ENCODE results near the gene WFDC6.
"Not testable (repeated sequence)": the region's sequence is repeated elsewhere in the genome, so short reads cannot be mapped to it uniquely, and the experiment has no call there.

WFDC6 gene

GRCh38 chr20:45576995-45577394 lies 37.7 kb upstream of the WFDC6 start:
- no peak for TF ChIP-seq CTCF (IDR thresholded peaks at IDR 0.05; ENCODE audit: low read length, missing control alignments)
- no peak for DNase-seq (ENCODE audit: low read depth)
- no peak overlapping the region for H3K4me3 ChIP-seq (replicated peaks; ENCODE audit: low read depth, low read length)

GRCh38 chr20:45575931-45576330 lies 36.6 kb upstream of the WFDC6 start:
- no peak for TF ChIP-seq CTCF (IDR thresholded peaks at IDR 0.05; ENCODE audit: low read length, missing control alignments)
- H3K4me3 ChIP-seq (replicated peaks; ENCODE audit: low read depth, low read length): no peak overlapping the region
- DNase-seq (ENCODE audit: low read depth): no peak

DNA sequence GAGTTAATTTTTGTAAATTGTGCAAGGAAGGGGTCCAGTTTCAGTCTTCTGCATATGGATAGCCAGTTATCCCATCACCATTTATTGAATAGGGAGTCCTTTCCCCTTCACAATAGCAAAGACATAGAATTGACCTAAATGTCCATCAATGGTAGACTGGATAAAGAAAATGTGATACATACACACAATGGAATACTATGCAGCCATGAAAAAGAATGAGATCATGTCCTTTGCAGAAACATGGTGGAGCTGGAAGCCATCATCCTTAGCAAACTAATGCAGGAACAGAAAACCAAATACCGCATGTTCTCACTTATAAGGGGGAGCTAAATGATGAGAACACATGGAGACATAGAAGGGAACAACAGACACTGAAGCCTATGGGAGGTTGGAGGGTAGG lies 30.4 kb upstream of the WFDC6 start:
- H3K4me3 ChIP-seq (replicated peaks; ENCODE audit: low read depth, low read length); DNase-seq (ENCODE audit: low read depth): not testable (repeated sequence)

- H3K4me3 ChIP-seq (replicated peaks; ENCODE audit: low read depth, low read length): no peak overlapping the region
- no peak for TF ChIP-seq CTCF (IDR thresholded peaks at IDR 0.05; ENCODE audit: low read length, missing control alignments)
- DNase-seq (ENCODE audit: low read depth): no peak
Observed at GRCh38 chr20:45564760-45565276, 25.5 kb upstream of the WFDC6 start.

DNA sequence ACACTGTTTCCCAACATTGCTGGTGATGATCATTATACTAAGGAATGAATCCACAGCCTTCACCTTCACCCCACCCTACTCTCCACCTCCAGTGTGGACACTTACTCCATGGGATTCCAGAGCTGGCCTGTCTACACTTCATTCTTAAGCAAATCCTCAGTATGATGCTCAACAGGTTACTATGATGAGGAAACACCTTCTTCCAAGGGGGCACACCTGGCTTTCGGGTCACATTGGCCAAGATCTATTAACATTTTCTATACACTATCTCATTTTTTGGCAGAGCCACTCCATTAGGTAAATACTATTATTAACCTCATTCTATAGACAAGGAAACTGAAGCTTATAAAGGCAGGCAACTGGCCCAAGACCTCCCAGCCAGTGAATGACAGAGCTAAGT lies 15.9 kb upstream of the WFDC6 start:
- no peak overlapping the region for H3K4me3 ChIP-seq (replicated peaks; ENCODE audit: low read depth, low read length)
- no peak for DNase-seq (ENCODE audit: low read depth)
- TF ChIP-seq CTCF (IDR thresholded peaks at IDR 0.05; ENCODE audit: low read length, missing control alignments): no peak

DNA sequence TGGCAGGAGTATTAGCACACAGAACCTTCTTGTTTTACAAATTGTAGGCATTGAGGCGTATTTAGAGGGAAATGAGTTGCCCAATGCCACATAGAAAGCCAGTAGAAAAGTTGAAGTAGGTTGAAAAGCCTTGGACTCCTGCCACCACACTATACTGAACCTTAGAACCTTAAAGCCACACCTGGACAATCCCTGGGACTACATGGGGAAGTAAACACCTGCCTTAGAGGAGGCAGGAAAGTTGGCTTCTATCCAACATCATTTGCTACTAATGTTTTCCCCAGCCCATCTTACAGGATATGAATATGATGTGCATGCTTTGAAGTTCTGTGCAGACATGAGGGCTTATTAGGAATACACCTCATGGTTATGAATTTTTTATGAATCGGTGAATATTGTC lies 13.2 kb upstream of the WFDC6 start:
- DNase-seq (ENCODE audit: low read depth): no peak
- no peak for TF ChIP-seq CTCF (IDR thresholded peaks at IDR 0.05; ENCODE audit: low read length, missing control alignments)
- no peak overlapping the region for H3K4me3 ChIP-seq (replicated peaks; ENCODE audit: low read depth, low read length)

DNA sequence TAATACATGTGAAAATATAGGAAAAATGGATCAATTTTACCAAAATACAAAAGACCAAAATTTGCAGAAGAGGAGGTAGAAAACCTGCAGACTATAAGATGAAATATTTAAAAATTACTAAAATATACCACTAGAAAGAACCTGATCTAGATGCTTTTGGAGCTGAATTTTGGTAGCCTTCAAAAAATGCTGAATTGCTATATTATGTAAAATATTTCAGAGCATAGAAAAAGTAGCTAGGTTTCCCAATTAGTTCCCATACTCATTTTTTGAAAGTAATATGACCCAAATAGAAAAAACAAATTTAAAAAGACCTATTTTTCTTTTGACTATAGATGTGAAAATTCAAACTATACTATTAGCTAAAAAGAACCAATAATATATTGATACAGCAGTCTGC lies 11.5 kb upstream of the WFDC6 start:
- no peak overlapping the region for H3K4me3 ChIP-seq (replicated peaks; ENCODE audit: low read depth, low read length)
- TF ChIP-seq CTCF (IDR thresholded peaks at IDR 0.05; ENCODE audit: low read length, missing control alignments): no peak
- no peak for DNase-seq (ENCODE audit: low read depth)

Data from fibroblast of pulmonary artery (primary cell).